Esophagus squamous epithelium (tissue), 4 donors: ENCODE data around the gene BRD3.

Experiments used
- CTCF ChIP-seq, 6 experiments: fragments of 450-650 bp in 4 of 6; fragments of 200-600 bp in 2 of 6; sonication (generic) in 2 of 6; IDR thresholded peaks; one replicate each; pipeline ENCODE4 v1.5.1; 2016 to 2019; ENCODE audit warnings: antibody characterized with exemption in 6 of 6, mild to moderate bottlenecking in 4 of 6, moderate library complexity in 4 of 6
- POLR2A ChIP-seq, 4 donors: fragments of 450-650 bp; IDR thresholded peaks; one replicate each; pipeline ENCODE4 v1.6.1; 2017; ENCODE audit warnings: antibody characterized with exemption in 4 of 4, mild to moderate bottlenecking in 4 of 4, moderate library complexity in 3 of 4

DNA sequence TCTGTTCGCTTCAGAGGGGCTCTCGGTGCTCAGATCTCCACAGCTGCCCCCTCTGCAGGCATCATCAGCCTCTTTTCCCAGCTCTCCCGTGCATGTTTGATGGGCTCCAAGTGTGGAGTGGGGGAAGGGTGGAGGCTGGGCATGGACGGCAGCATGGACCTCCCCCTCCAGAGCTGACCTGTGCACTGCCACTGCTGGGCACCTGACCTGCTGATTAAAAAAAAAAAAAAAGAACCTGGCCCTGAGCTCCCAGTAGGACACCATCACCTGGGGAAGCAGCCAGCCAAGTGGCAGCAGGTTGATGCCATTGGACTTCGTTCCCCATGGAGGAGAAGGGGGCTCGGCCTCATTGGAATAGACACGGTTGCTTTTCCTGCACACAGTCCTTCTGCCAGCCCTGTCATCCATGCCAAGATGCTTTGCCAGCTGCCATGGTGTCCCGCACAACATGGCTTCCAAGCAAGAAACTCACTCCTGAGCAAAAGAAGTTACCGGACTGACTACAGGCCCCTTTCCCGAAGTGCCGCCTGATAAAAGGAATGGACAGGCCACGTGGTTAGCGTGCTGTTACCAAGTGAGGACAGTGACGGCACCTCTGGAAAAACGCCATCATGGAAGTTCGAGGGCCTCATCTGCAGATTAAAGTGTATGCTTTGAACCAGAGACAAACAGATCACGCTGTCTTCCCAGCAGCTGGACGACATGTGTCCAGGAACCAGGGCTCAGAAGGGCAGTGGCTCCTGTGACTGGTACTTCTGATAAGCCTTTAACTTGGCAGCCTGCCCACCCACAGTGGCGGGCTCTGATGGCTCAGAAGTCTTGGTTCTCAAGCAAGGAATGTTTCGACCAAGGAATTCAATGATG is 57.3 kb downstream of the BRD3 start:
- TF ChIP-seq CTCF (IDR thresholded peaks at IDR 0.05) (no peak), POLR2A (IDR thresholded peaks at IDR 0.05) (no peak)
